H1 (cell line): ENCODE data around the gene PPP1R11. TPM values are rescaled to one million over a fixed set of nuclear protein-coding genes. Genes with fewer than 3 reads are reported as not detected.

Experiments
- CTCF ChIA-PET: fragments of 300-600 bp; sonication (Branson Sonifier 250); formaldehyde crosslinking; loops from one replicate; lab custom pipeline; 2021; ENCODE audit not compliant: partially characterized antibody; lab: Charles Lee
- POLR2A ChIA-PET: fragments of 300-600 bp; sonication (Branson Sonifier 250); formaldehyde crosslinking; loops from one replicate; lab custom pipeline; 2021; ENCODE audit warnings: inconsistent platforms; ENCODE audit not compliant: partially characterized antibody; lab: Charles Lee
- DNase-seq, 2 experiments: peaks; one replicate each; pipeline versions ENCODE4 v3.0.0 to v3.0.0-alpha.2; 2010 to 2022; ENCODE audit warnings: low spot score in 2 of 2, low read depth in 1 of 2, mixed read lengths in 1 of 2
- FAIRE-seq: peaks from 2 replicates; lab custom pipeline; 2011; peaks lifted over from hg19 to GRCh38; lab: Jason Lieb, UNC
- H2AFZ ChIP-seq: 2 replicates; pipeline ENCODE4 v1.8.1; 2012; ENCODE audit warnings: low read length, inconsistent platforms
- H2AK5ac ChIP-seq: 2 replicates; pipeline ENCODE4 v1.6.1; 2013; ENCODE audit warnings: low read depth, low read length
- H2BK120ac ChIP-seq: replicated peaks from 2 replicates; pipeline ENCODE3; 2013; ENCODE audit warnings: low read depth, low read length, inconsistent platforms
- H2BK12ac ChIP-seq: 2 replicates; pipeline ENCODE4 v1.6.1; 2013; ENCODE audit warnings: low read depth, low read length
- H2BK15ac ChIP-seq: 2 replicates; pipeline ENCODE4 v1.6.1; 2013; ENCODE audit warnings: low read length
- H2BK20ac ChIP-seq: 2 replicates; pipeline ENCODE4 v1.6.1; 2013; ENCODE audit warnings: low read length
- H2BK5ac ChIP-seq: 2 replicates; pipeline ENCODE4 v1.6.1; 2013; ENCODE audit warnings: low read depth, low read length
- H3K14ac ChIP-seq: 2 replicates; pipeline ENCODE4 v1.6.1; 2013; ENCODE audit warnings: inconsistent platforms; ENCODE audit not compliant: insufficient read length
- H3K18ac ChIP-seq: 2 replicates; pipeline ENCODE4 v1.6.1; 2013; ENCODE audit warnings: low read length; ENCODE audit errors: extremely low read depth
- H3K23ac ChIP-seq: 2 replicates; pipeline ENCODE4 v1.6.1; 2013; ENCODE audit warnings: inconsistent platforms; ENCODE audit not compliant: insufficient read length
- H3K23me2 ChIP-seq: 2 replicates; pipeline ENCODE4 v1.6.1; 2013; ENCODE audit warnings: low read depth, low read length
- H3K27ac ChIP-seq: 2 replicates; pipeline ENCODE4 v1.6.1; 2011; ENCODE audit warnings: low read depth, low read length, inconsistent platforms
- H3K27me3 ChIP-seq, 4 experiments: replicated peaks in 1 of 4; 1 replicate in 1 of 4; 2 replicates in 3 of 4; pipeline versions ENCODE4 v1.6.1 to v1.8.1; 2011 to 2013; ENCODE audit warnings: low read length in 3 of 4, mild to moderate bottlenecking in 3 of 4, inconsistent platforms in 2 of 4, mixed read lengths in 2 of 4, moderate library complexity in 1 of 4; ENCODE audit not compliant: control insufficient read depth in 3 of 4, insufficient read depth in 3 of 4; ENCODE audit errors: extremely low read depth in 1 of 4
- H3K36me3 ChIP-seq, 4 experiments: 2 replicates each; pipeline versions ENCODE4 v1.6.1 to v1.8.1; 2011 to 2013; ENCODE audit warnings: mild to moderate bottlenecking in 4 of 4, low read length in 3 of 4, moderate library complexity in 2 of 4, control low read depth in 1 of 4, inconsistent platforms in 1 of 4; ENCODE audit not compliant: insufficient read depth in 4 of 4, control insufficient read depth in 2 of 4
- H3K4ac ChIP-seq: replicated peaks from 2 replicates; pipeline ENCODE3; 2013; ENCODE audit warnings: low read length, low read depth, mixed read lengths, inconsistent platforms; ENCODE audit not compliant: insufficient read length
- H3K4me1 ChIP-seq, 4 experiments: replicated peaks in 1 of 4; 1 replicate in 1 of 4; 2 replicates in 3 of 4; pipeline versions ENCODE4 v1.6.1 to v1.8.1; 2011 to 2013; ENCODE audit warnings: low read length in 3 of 4, inconsistent platforms in 2 of 4, mixed read lengths in 1 of 4; ENCODE audit not compliant: insufficient read depth in 4 of 4, control insufficient read depth in 3 of 4
- H3K4me2 ChIP-seq, 2 experiments: 2 replicates each; pipeline versions ENCODE4 v1.6.1 to v1.8.1; 2011 to 2013; ENCODE audit warnings: low read depth in 2 of 2, low read length in 2 of 2, control low read depth in 1 of 2, inconsistent platforms in 1 of 2, mild to moderate bottlenecking in 1 of 2; ENCODE audit not compliant: insufficient read depth in 1 of 2
- H3K4me3 ChIP-seq, 4 experiments: fragments of 200-600, 300-600 bp in 1 of 4; sonication (generic), shearing (Covaris generic), sonication (Bioruptor Twin) in 1 of 4; 2 replicates each; pipeline versions ENCODE4 v1.5.1 to v1.8.1; 2011 to 2016; ENCODE audit warnings: low read length in 4 of 4, low read depth in 3 of 4, control low read depth in 2 of 4, inconsistent platforms in 2 of 4, mild to moderate bottlenecking in 2 of 4, mixed read lengths in 1 of 4, moderate library complexity in 1 of 4; ENCODE audit not compliant: insufficient read depth in 2 of 4; ENCODE audit errors: extremely low read depth in 1 of 4
- H3K56ac ChIP-seq: replicated peaks from 2 replicates; pipeline ENCODE3; 2013; ENCODE audit warnings: low read depth, mild to moderate bottlenecking, mixed read lengths, low read length, inconsistent platforms; ENCODE audit not compliant: insufficient read length
- H3K79me1 ChIP-seq: 2 replicates; pipeline ENCODE4 v1.6.1; 2013; ENCODE audit warnings: low read depth, low read length, control low read depth
- H3K79me2 ChIP-seq, 2 experiments: 2 replicates each; pipeline versions ENCODE4 v1.6.1 to v1.8.1; 2012 to 2013; ENCODE audit warnings: low read length in 2 of 2, mild to moderate bottlenecking in 2 of 2, inconsistent platforms in 1 of 2; ENCODE audit not compliant: insufficient read depth in 2 of 2, control insufficient read depth in 1 of 2
- H3K9ac ChIP-seq, 4 experiments: replicated peaks in 1 of 4; 1 replicate in 1 of 4; 2 replicates in 3 of 4; pipeline versions ENCODE4 v1.6.1 to v1.8.1; 2011 to 2013; ENCODE audit warnings: low read depth in 3 of 4, low read length in 3 of 4, control low read depth in 2 of 4, mild to moderate bottlenecking in 2 of 4, moderate library complexity in 2 of 4, inconsistent platforms in 1 of 4; ENCODE audit errors: extremely low read depth in 1 of 4
- H3K9me3 ChIP-seq, 2 experiments: 2 replicates each; pipeline versions ENCODE4 v1.6.1 to v1.8.1; 2012 to 2013; ENCODE audit warnings: mild to moderate bottlenecking in 2 of 2, moderate library complexity in 2 of 2, control low read depth in 1 of 2, inconsistent platforms in 1 of 2, low read depth in 1 of 2, low read length in 1 of 2, mixed read lengths in 1 of 2; ENCODE audit not compliant: insufficient read depth in 2 of 2
- H4K20me1 ChIP-seq, 2 experiments: replicated peaks in 1 of 2; 2 replicates each; pipeline versions ENCODE3 to v1.8.1; 2011 to 2013; ENCODE audit warnings: inconsistent platforms in 2 of 2, low read length in 2 of 2, mild to moderate bottlenecking in 1 of 2; ENCODE audit not compliant: insufficient read depth in 2 of 2, control insufficient read depth in 1 of 2
- H4K5ac ChIP-seq: 2 replicates; pipeline ENCODE4 v1.6.1; 2013; ENCODE audit warnings: low read length, low read depth, mixed read lengths, inconsistent platforms; ENCODE audit not compliant: insufficient read length
- H4K8ac ChIP-seq: 2 replicates; pipeline ENCODE4 v1.8.0; 2013; ENCODE audit warnings: mild to moderate bottlenecking, moderate library complexity, low read length, inconsistent platforms; ENCODE audit not compliant: insufficient read depth; ENCODE audit errors: extremely low read depth
- H4K91ac ChIP-seq: replicated peaks from 2 replicates; pipeline ENCODE3; 2013; ENCODE audit warnings: low read length, mixed read lengths, inconsistent platforms; ENCODE audit not compliant: insufficient read length
- CBX8 ChIP-seq: fragments of 300-800, 300-1000 bp; sonication (generic); IDR thresholded peaks from 2 replicates; pipeline ENCODE4 v1.7.1; 2016; ENCODE audit warnings: low read depth, low read length, borderline replicate concordance
- EGR1 ChIP-seq: IDR thresholded peaks from 2 replicates; pipeline ENCODE4 v1.6.1; 2011; ENCODE audit warnings: low read depth, low read length, borderline replicate concordance
- FOSL1 ChIP-seq: IDR thresholded peaks from 2 replicates; pipeline ENCODE4 v1.6.1; 2011; ENCODE audit warnings: mild to moderate bottlenecking, low read depth, low read length, moderate library complexity; ENCODE audit not compliant: insufficient read depth
- GABPA ChIP-seq: IDR thresholded peaks from 2 replicates; pipeline ENCODE4 v1.6.1; 2011; ENCODE audit warnings: mild to moderate bottlenecking, low read length, moderate library complexity, borderline replicate concordance; ENCODE audit not compliant: insufficient read depth
- JUN ChIP-seq: IDR thresholded peaks from 2 replicates; pipeline ENCODE4 v1.6.1; 2011; ENCODE audit warnings: low read depth, mild to moderate bottlenecking, improper control_type of control experiment, low read length
- MAX ChIP-seq: IDR thresholded peaks from 2 replicates; pipeline ENCODE4 v1.6.1; 2012; ENCODE audit warnings: inconsistent platforms
- PHF8 ChIP-seq: fragments of 200-600 bp; sonication (generic); conservative IDR thresholded peaks from 2 replicates; pipeline ENCODE4 v1.7.1; 2012; ENCODE audit warnings: low read depth, mild to moderate bottlenecking, inconsistent platforms, low read length, moderate library complexity
- SUZ12 ChIP-seq: fragments of 200-600 bp; sonication (generic); IDR thresholded peaks from 2 replicates; pipeline ENCODE4 v1.6.1; 2012; ENCODE audit warnings: mild to moderate bottlenecking, inconsistent platforms, low read length, moderate library complexity, mixed read lengths
- WGBS, 2 experiments: shearing (Covaris generic) in 1 of 2; methylation state at CpG; one replicate each; pipeline versions ENCODE4 v1.1.6 to v1.1.7; 2013 to 2015; ENCODE audit warnings: low lambda C conversion rate in 2 of 2, mixed read lengths in 2 of 2, inconsistent platforms in 1 of 2, low coverage in 1 of 2, missing lambda C conversion rate in 1 of 2; ENCODE audit not compliant: insufficient replicate concordance in 2 of 2, insufficient coverage in 1 of 2, insufficient read length in 1 of 2; ENCODE audit errors: extremely low coverage in 1 of 2, missing lambda C conversion rate in 1 of 2; 5-methylcytosine and 5-hydroxymethylcytosine counted together
- polyA plus RNA-seq, 7 experiments: library from polyadenylated mRNA; depleted of rRNA in 3 of 7; stranded (reverse) in 5 of 7; unstranded in 2 of 7; fragments of >200 nt in 5 of 7; fragments of 200-250 nt in 2 of 7; gene quantifications; 1 replicate in 5 of 7; 2 replicates in 1 of 7; 4 replicates in 1 of 7; pipeline versions ENCODE4 v1.2.1 to v1.2.3, GENCODE V29; 2011 to 2013; ENCODE audit warnings: missing spikeins in 2 of 7, mixed read lengths in 2 of 7
- total RNA-seq: library from RNA; stranded (reverse); fragmentation: NEBNext Ultra II Directional; extraction: Animal tissue kit (Norgen Biotek cat#: 25700); gene quantifications from 2 replicates; pipeline ENCODE4 v1.2.1, GENCODE V29; 2021
- TF ChIP-seq, protein P1 (sequence below): IDR thresholded peaks from 2 replicates; pipeline ENCODE4 v1.6.1; 2011; ENCODE audit warnings: low read length, improper control_type of control experiment

PPP1R11 gene
- total and polyA plus RNA-seq, 2 of the 8 experiments (the other 6 are each of a cell fraction or from before 2014, with no cell fraction given), result 26.1 to 32.8 TPM

GRCh38 chr6:30092852-30093543, 26.0 kb downstream of the PPP1R11 start:
- CTCF ChIA-PET, result interaction anchor here (0.8 to 4.5 kb wide), 6 partner anchors 9 to 38 kb away, joined by 3 to 23 read pairs (median 3); no protein-coding TSS in a partner anchor
- H3K14ac ChIP-seq, result no peak overlapping the region
- H2BK5ac ChIP-seq, result no peak overlapping the region
- H2BK20ac ChIP-seq, result no peak overlapping the region
- 56% methylated on average over 6 of the region's 6 CpGs; no CpG with 5 or more reads in 1 of the 2 experiments for WGBS, 2 experiments
- POLR2A ChIA-PET, result interaction anchor here (2.3 kb wide), 1 partner anchor 9 kb away, joined by 9 read pairs; no protein-coding TSS in a partner anchor
- H3K4me1 ChIP-seq, result peaks cover 0 to 5% (median 0%) of the 10 kb centered on the region in 4 experiments; a peak in 2 of 7 replicates
- 0 out of 2 replicates have a peak, but pooled peaks cover 1% of the 10 kb centered on the region for H3K23me2 ChIP-seq
- no peak overlapping the region for H2AK5ac ChIP-seq
- no peak overlapping the region for H3K4me3 ChIP-seq
- FAIRE-seq (no peak), DNase-seq (no peak)
- no peaks in the 10 kb centered on the region for H3K36me3 ChIP-seq
- H3K79me1 ChIP-seq, result no peaks in the 10 kb centered on the region
- no peak overlapping the region for H4K8ac ChIP-seq
- no peak overlapping the region for H3K4ac ChIP-seq
- no peak overlapping the region for H2BK120ac ChIP-seq
- H3K27ac ChIP-seq, result no peak overlapping the region
- H2BK12ac ChIP-seq, result no peak overlapping the region
- no peak overlapping the region for H2BK15ac ChIP-seq
- no peak overlapping the region for H3K23ac ChIP-seq
- H3K18ac ChIP-seq, result no peak overlapping the region
- H2AFZ ChIP-seq, result no peak overlapping the region
- H3K56ac ChIP-seq, result no peak overlapping the region
- no peak overlapping the region for H3K4me2 ChIP-seq
- no peak overlapping the region for H4K91ac ChIP-seq
- no peak overlapping the region for H3K9ac ChIP-seq
- peaks cover 0 to 18% (median 6%) of the 10 kb centered on the region in 4 experiments; a peak in 6 of 7 replicates for H3K27me3 ChIP-seq
- H3K9me3 ChIP-seq, result no peaks in the 10 kb centered on the region
- H3K79me2 ChIP-seq, result no peaks in the 10 kb centered on the region
- H4K5ac ChIP-seq, result no peak overlapping the region
- H4K20me1 ChIP-seq, result no peaks in the 10 kb centered on the region
- TF ChIP-seq EGR1 (no peak), CBX8 (no peak), JUN (no peak), MAX (no peak), GABPA (no peak), SUZ12 (no peak), PHF8 (no peak), FOSL1 (no peak)
- TF ChIP-seq, protein P1, sequence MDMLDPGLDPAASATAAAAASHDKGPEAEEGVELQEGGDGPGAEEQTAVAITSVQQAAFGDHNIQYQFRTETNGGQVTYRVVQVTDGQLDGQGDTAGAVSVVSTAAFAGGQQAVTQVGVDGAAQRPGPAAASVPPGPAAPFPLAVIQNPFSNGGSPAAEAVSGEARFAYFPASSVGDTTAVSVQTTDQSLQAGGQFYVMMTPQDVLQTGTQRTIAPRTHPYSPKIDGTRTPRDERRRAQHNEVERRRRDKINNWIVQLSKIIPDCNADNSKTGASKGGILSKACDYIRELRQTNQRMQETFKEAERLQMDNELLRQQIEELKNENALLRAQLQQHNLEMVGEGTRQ, result no peak
